Activated CD8-positive, alpha-beta memory T cell treated with anti-CD3 and anti-CD28 coated beads, Interleukin-2, amount 50 U/mL, for 4 hours (primary cell): ENCODE data around the gene ASB2.

Source experiments
- DNase-seq: peaks from one replicate; pipeline ENCODE4 v3.0.0-alpha.2; 2020

The ASB2 gene

GRCh38 chr14:93976477-93977057 is at the start of gene ASB2:
Gene ASB2 (minus strand): TSS chr14:93976570. CDS start chr14:93964539, 12,031 bp downstream.
- no peak for DNase-seq

- DNase-seq, result no peak
Observed at GRCh38 chr14:94025720-94026119, 49.4 kb upstream of the ASB2 start.

GRCh38 chr14:94024549-94024948 is 48.2 kb upstream of the ASB2 start:
- DNase-seq, result no peak

GRCh38 chr14:94022532-94023411 is 46.4 kb upstream of the ASB2 start:
- no peak for DNase-seq

GRCh38 chr14:94021416-94022157 is 45.2 kb upstream of the ASB2 start:
- DNase-seq, result no peak

GRCh38 chr14:94021001-94021400 is 44.6 kb upstream of the ASB2 start:
- no peak for DNase-seq

- no peak for DNase-seq
Observed at GRCh38 chr14:94020267-94020666, 43.9 kb upstream of the ASB2 start.

- no peak for DNase-seq
Observed at GRCh38 chr14:94019329-94019728, 43.0 kb upstream of the ASB2 start.

- no peak for DNase-seq
Observed at GRCh38 chr14:94018308-94018707, 41.9 kb upstream of the ASB2 start.

GRCh38 chr14:94016446-94016976 is 40.1 kb upstream of the ASB2 start:
- no peak for DNase-seq

- DNase-seq, result no peak
Observed at GRCh38 chr14:94015223-94015622, 38.9 kb upstream of the ASB2 start.

GRCh38 chr14:94014382-94014781 is 38.0 kb upstream of the ASB2 start:
- no peak for DNase-seq

GRCh38 chr14:94011795-94012194 is 35.4 kb upstream of the ASB2 start:
- no peak for DNase-seq

- DNase-seq, result no peak
Observed at GRCh38 chr14:94010625-94011024, 34.3 kb upstream of the ASB2 start.

GRCh38 chr14:94009767-94010166 is 33.4 kb upstream of the ASB2 start:
- DNase-seq, result no peak

- no peak for DNase-seq
Observed at GRCh38 chr14:94008234-94008633, 31.9 kb upstream of the ASB2 start.

- no peak for DNase-seq
Observed at GRCh38 chr14:94005324-94006073, 29.1 kb upstream of the ASB2 start.

GRCh38 chr14:94004015-94004414 is 27.6 kb upstream of the ASB2 start:
- DNase-seq, result no peak

GRCh38 chr14:94003397-94003796 is 27.0 kb upstream of the ASB2 start:
- no peak for DNase-seq

GRCh38 chr14:94001501-94002396 is 25.4 kb upstream of the ASB2 start:
- DNase-seq, result peak; percentile 60

- DNase-seq, result no peak
Observed at GRCh38 chr14:94001016-94001415, 24.6 kb upstream of the ASB2 start.

GRCh38 chr14:94000267-94000666 is 23.9 kb upstream of the ASB2 start:
- DNase-seq, result no peak
